Activated CD4-positive, CD25-positive, alpha-beta regulatory T cell (primary cell): Measurements from ENCODE around the gene ALG2.

Experiments
- DNase-seq, 4 experiments: peaks; one replicate each; lab custom pipeline; 2025; lab: John Stamatoyannopoulos, UW

ALG2 gene

GRCh38 chr9:99192786-99193465, 28.8 kb downstream of the ALG2 start:
- no peak for DNase-seq

GRCh38 chr9:99190597-99191283, 31.0 kb downstream of the ALG2 start:
- DNase-seq: no peak

GRCh38 chr9:99189887-99190596, 31.7 kb downstream of the ALG2 start:
- no peak for DNase-seq

GRCh38 chr9:99189186-99189585, 32.6 kb downstream of the ALG2 start:
- DNase-seq: no peak

GRCh38 chr9:99187311-99187710, 34.4 kb downstream of the ALG2 start:
- DNase-seq: no peak

GRCh38 chr9:99185934-99186333, 35.8 kb downstream of the ALG2 start:
- no peak for DNase-seq

GRCh38 chr9:99185348-99185632, 36.5 kb downstream of the ALG2 start:
- no peak for DNase-seq

GRCh38 chr9:99184475-99185347, 37.0 kb downstream of the ALG2 start:
- peak; percentile 31 to 58 (median 34) for DNase-seq

GRCh38 chr9:99184110-99184474, 37.6 kb downstream of the ALG2 start:
- DNase-seq: no peak

GRCh38 chr9:99183616-99184015, 38.1 kb downstream of the ALG2 start:
- DNase-seq: no peak

- DNase-seq: no peak
These were observed 39.4 kb downstream of the ALG2 start for GRCh38 chr9:99182356-99182755.

GRCh38 chr9:99181621-99182020, 40.1 kb downstream of the ALG2 start:
- DNase-seq: no peak

GRCh38 chr9:99181206-99181605, 40.5 kb downstream of the ALG2 start:
- no peak for DNase-seq

- no peak for DNase-seq
These were observed 41.1 kb downstream of the ALG2 start for GRCh38 chr9:99180662-99181061.

GRCh38 chr9:99180199-99180598, 41.5 kb downstream of the ALG2 start:
- no peak for DNase-seq

GRCh38 chr9:99178912-99179872, 42.5 kb downstream of the ALG2 start:
- DNase-seq: no peak

- DNase-seq: no peak
These were observed 44.0 kb downstream of the ALG2 start for GRCh38 chr9:99177576-99178366.

GRCh38 chr9:99176527-99177013, 45.2 kb downstream of the ALG2 start:
- DNase-seq: no peak

- DNase-seq: no peak
These were observed 47.9 kb downstream of the ALG2 start for GRCh38 chr9:99173570-99174504.
